Fibroblast of pulmonary artery (primary cell): ENCODE results near the gene PHOX2A.
A peak's percentile ranks its signal among the peaks of the same experiment; 100 is the strongest.

Source experiments
- DNase-seq: peaks from one replicate; pipeline ENCODE4 v3.0.0-alpha.2; 2010; ENCODE audit warnings: low read depth
- H3K4me3 ChIP-seq: replicated peaks from 2 replicates; pipeline ENCODE4 v1.5.1; 2011; ENCODE audit warnings: low read depth, mild to moderate bottlenecking, control low read depth, low read length, moderate library complexity
- CTCF ChIP-seq: IDR thresholded peaks from 2 replicates; pipeline ENCODE4 v1.5.1; 2011; ENCODE audit warnings: mild to moderate bottlenecking, control low read depth, low read length, inconsistent platforms; ENCODE audit errors: missing control alignments

PHOX2A gene

GRCh38 chr11:72242141-72242540 lies 1.8 kb downstream of the PHOX2A start:
- DNase-seq: no peak
- no peak for TF ChIP-seq CTCF
- no peak overlapping the region for H3K4me3 ChIP-seq

GRCh38 chr11:72241291-72241781 lies 2.6 kb downstream of the PHOX2A start:
- no peak for TF ChIP-seq CTCF
- H3K4me3 ChIP-seq: no peak overlapping the region
- DNase-seq: no peak

GRCh38 chr11:72240461-72241290 lies 3.3 kb downstream of the PHOX2A start:
- DNase-seq: no peak
- TF ChIP-seq CTCF: no peak
- no peak overlapping the region for H3K4me3 ChIP-seq

GRCh38 chr11:72239849-72240460 lies 4.0 kb downstream of the PHOX2A start:
- H3K4me3 ChIP-seq: peak overlapping the region; percentile 17
- peak; percentile 24 for DNase-seq
- no peak for TF ChIP-seq CTCF

GRCh38 chr11:72239313-72239848 lies 4.6 kb downstream of the PHOX2A start:
- TF ChIP-seq CTCF: no peak
- DNase-seq: peak; percentile 43
- peak overlapping the region; percentile 17 for H3K4me3 ChIP-seq

GRCh38 chr11:72238492-72239312 lies 5.3 kb downstream of the PHOX2A start:
- no peak for DNase-seq
- H3K4me3 ChIP-seq: no peak overlapping the region
- TF ChIP-seq CTCF: no peak
